Lower leg skin (tissue), 3 donors: ENCODE data around the gene PEAK1.

Experiments
- CTCF ChIP-seq, 3 donors: fragments of 450-650 bp; IDR thresholded peaks; one replicate each; pipeline ENCODE4 v1.5.1; 2016; ENCODE audit warnings: antibody characterized with exemption in 3 of 3, mild to moderate bottlenecking in 3 of 3, moderate library complexity in 2 of 3
- POLR2A ChIP-seq, 2 donors: fragments of 450-650 bp; IDR thresholded peaks; one replicate each; pipeline ENCODE4 v1.6.1; 2016 to 2017; ENCODE audit warnings: antibody characterized with exemption in 2 of 2, mild to moderate bottlenecking in 1 of 2, moderate library complexity in 1 of 2

- TF ChIP-seq CTCF (IDR thresholded peaks at IDR 0.05) (no peak), POLR2A (IDR thresholded peaks at IDR 0.05) (no peak)
These were observed 194.3 kb downstream of the PEAK1 start for GRCh38 chr15:77225646-77226045.
